ENCODE measurements around the gene TMCC3.

DNA sequence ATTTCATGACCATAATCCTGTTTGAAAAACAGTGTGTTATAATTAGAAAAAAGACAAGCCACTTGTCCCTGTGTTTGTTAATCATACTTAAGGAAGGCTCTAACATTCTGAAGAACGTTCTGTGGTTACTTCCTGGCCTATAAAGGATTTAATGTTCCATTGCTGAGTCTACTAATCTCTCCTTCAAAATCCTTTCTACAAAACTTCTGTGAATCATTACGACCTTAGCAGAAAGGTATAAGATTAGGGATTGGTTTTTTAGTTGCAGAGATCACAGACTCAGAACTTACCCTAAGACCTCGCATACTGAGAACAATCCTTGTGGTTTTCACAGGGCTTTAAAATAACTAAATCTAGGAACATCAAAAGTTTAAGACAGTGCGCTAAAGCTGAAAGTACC is 48.3 kb downstream of the TMCC3 start:
- TF ChIP-seq, protein P1, sequence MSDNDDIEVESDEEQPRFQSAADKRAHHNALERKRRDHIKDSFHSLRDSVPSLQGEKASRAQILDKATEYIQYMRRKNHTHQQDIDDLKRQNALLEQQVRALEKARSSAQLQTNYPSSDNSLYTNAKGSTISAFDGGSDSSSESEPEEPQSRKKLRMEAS (IDR thresholded peaks at IDR 0.05) = no peak
- TF ChIP-seq CTCF (IDR thresholded peaks at IDR 0.05; ENCODE audit: low read depth, low read length, missing input control) (no peak), FOXA1 (IDR thresholded peaks at IDR 0.05) (no peak), YY1 (IDR thresholded peaks at IDR 0.05) (no peak), ATF3 (IDR thresholded peaks at IDR 0.05) (no peak), RAD21 (IDR thresholded peaks at IDR 0.05) (no peak), EGR1 (IDR thresholded peaks at IDR 0.05; ENCODE audit: low read depth in 2 of 2) (no peak), GABPA (IDR thresholded peaks at IDR 0.05 in 1 of 2, conservative IDR thresholded peaks at IDR 0.05 in 1 of 2) (no peak), REST (IDR thresholded peaks at IDR 0.05) (no peak), JUND (IDR thresholded peaks at IDR 0.05) (no peak), HNF4G (IDR thresholded peaks at IDR 0.05) (no peak), SP1 (IDR thresholded peaks at IDR 0.05) (no peak), RXRA (IDR thresholded peaks at IDR 0.05) (no peak)
- TF ChIP-seq, protein P2, sequence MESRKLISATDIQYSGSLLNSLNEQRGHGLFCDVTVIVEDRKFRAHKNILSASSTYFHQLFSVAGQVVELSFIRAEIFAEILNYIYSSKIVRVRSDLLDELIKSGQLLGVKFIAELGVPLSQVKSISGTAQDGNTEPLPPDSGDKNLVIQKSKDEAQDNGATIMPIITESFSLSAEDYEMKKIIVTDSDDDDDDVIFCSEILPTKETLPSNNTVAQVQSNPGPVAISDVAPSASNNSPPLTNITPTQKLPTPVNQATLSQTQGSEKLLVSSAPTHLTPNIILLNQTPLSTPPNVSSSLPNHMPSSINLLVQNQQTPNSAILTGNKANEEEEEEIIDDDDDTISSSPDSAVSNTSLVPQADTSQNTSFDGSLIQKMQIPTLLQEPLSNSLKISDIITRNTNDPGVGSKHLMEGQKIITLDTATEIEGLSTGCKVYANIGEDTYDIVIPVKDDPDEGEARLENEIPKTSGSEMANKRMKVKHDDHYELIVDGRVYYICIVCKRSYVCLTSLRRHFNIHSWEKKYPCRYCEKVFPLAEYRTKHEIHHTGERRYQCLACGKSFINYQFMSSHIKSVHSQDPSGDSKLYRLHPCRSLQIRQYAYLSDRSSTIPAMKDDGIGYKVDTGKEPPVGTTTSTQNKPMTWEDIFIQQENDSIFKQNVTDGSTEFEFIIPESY (IDR thresholded peaks at IDR 0.05) = no peak

Data from liver (tissue), 3 donors.